Fibroblast of skin of left biceps (primary cell): Measurements from ENCODE around the gene FAM3A.
"Not testable (repeated sequence)": the region's sequence is repeated elsewhere in the genome, so short reads cannot be mapped to it uniquely, and the experiment has no call there.

Experiments
- DNase-seq, 2 experiments: peaks; one replicate each; pipeline ENCODE4 v3.0.0-alpha.2; 2013; ENCODE audit warnings: low read depth in 2 of 2

The FAM3A gene

GRCh38 chrX:154515966-154516655 lies at the start of gene FAM3A:
Gene FAM3A, minus strand, starts transcription at chrX:154516232. Its CDS starts 460 bp downstream, at chrX:154515772.
- peak; percentile 60 to 68 for DNase-seq

GRCh38 chrX:154562295-154562694 lies 46.3 kb upstream of the FAM3A start:
- not testable (repeated sequence) for DNase-seq

- not testable (repeated sequence) for DNase-seq
Measured at GRCh38 chrX:154560326-154560725, 44.3 kb upstream of the FAM3A start.

GRCh38 chrX:154558896-154559295 lies 42.9 kb upstream of the FAM3A start:
- not testable (repeated sequence) for DNase-seq

- not testable (repeated sequence) for DNase-seq
Measured at GRCh38 chrX:154558060-154558690, 42.1 kb upstream of the FAM3A start.

GRCh38 chrX:154552112-154552806 lies 36.2 kb upstream of the FAM3A start:
- not testable (repeated sequence) for DNase-seq

- DNase-seq: no peak
Measured at GRCh38 chrX:154549766-154550165, 33.7 kb upstream of the FAM3A start.

GRCh38 chrX:154548028-154548316 lies 31.9 kb upstream of the FAM3A start:
- DNase-seq: no peak

- peak; percentile 67 to 77 for DNase-seq
Measured at GRCh38 chrX:154547245-154548027, 31.4 kb upstream of the FAM3A start, which contains the start of gene IKBKG. Gene IKBKG, plus strand, starts transcription at chrX:154547620. Its CDS starts 4,383 bp downstream, at chrX:154552003.

GRCh38 chrX:154546354-154547244 lies 30.6 kb upstream of the FAM3A start, which contains the start of gene G6PD:
Gene G6PD, minus strand, starts transcription at chrX:154546846. Its CDS starts 691 bp downstream, at chrX:154546155.
- DNase-seq: peak; percentile 21 to 35

- DNase-seq: no peak
Measured at GRCh38 chrX:154545673-154546274, 29.7 kb upstream of the FAM3A start.

- no peak for DNase-seq
Measured at GRCh38 chrX:154542723-154543424, 26.8 kb upstream of the FAM3A start.

GRCh38 chrX:154541896-154542722 lies 26.1 kb upstream of the FAM3A start:
- peak; percentile 80 to 82 for DNase-seq

GRCh38 chrX:154541589-154541895 lies 25.5 kb upstream of the FAM3A start:
- no peak for DNase-seq

- no peak for DNase-seq
Measured at GRCh38 chrX:154540897-154541535, 25.0 kb upstream of the FAM3A start.

GRCh38 chrX:154540365-154540764 lies 24.3 kb upstream of the FAM3A start:
- not testable (repeated sequence) for DNase-seq

GRCh38 chrX:154539077-154539476 lies 23.0 kb upstream of the FAM3A start:
- no peak for DNase-seq

GRCh38 chrX:154535892-154536291 lies 19.9 kb upstream of the FAM3A start:
- no peak for DNase-seq
